GM21529 (cell line): Measurements from ENCODE around the gene PRRG4.
"Not testable (repeated sequence)": the region's sequence is repeated elsewhere in the genome, so short reads cannot be mapped to it uniquely, and the experiment has no call there.

Experiments
- ATAC-seq: cut with Tn5 transposase; IDR thresholded peaks from one replicate; pipeline ENCODE4 v1.9.1; 2021; ENCODE audit not compliant: unreplicated experiment

Gene PRRG4

DNA sequence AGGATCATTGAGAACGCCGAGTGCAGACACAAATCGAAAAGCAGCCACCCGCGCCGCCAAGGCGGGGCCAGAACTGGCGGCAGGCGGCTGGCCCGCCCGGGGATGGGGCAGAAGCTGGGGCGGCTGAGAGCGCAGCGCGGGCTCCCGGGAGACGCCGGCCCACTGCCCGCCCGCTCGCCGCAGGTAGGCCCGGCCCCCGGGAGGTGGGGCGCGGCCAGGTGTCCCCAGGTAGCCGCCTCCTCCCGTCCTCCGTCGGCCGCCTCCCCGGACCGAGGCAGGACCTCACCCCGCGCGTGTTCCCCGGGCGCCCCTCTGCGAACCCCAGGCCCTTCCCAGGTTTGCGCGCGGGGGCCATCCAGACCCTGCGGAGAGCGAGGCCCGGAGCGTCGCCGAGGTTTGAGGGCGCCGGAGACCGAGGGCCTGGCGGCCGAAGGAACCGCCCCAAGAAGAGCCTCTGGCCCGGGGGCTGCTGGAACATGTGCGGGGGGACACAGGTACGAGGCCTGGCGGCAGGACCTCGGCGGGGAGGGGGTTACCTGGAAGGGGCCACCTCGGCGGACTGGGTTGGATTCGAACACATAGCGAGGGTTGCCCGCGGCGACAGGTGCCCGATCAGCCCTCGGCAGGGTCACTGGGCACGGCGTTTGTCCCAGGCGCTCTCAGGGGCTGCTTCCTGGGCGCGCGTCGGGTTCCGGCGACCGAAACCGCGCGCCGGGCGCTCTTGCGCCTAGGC, at the start of gene PRRG4:
PRRG4 (plus strand) TSS at position 248 of the 733 bp plus-strand sequence. CDS start 603 bp downstream, outside the sequence.
- peak; percentile 80 for ATAC-seq

DNA sequence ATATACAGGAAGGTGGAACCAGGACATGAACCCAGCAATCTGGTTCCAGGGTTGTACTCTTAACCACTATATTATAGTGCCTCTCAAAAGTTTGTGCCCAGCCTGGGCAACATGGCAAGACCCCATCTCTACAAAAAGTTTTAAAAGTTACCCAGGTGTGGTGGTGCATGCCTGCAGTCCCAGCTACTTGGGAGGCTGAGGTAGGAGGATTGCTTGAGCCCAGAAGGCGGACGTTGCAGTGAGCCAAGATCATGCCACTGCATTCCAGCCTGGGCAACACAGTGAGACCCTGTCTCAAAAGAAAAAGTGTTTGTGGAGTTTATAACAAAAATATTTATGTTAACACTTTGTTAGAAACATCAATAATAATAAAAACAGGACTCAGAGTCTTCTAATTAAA, 48.9 kb upstream of the PRRG4 start:
- ATAC-seq: not testable (repeated sequence)

DNA sequence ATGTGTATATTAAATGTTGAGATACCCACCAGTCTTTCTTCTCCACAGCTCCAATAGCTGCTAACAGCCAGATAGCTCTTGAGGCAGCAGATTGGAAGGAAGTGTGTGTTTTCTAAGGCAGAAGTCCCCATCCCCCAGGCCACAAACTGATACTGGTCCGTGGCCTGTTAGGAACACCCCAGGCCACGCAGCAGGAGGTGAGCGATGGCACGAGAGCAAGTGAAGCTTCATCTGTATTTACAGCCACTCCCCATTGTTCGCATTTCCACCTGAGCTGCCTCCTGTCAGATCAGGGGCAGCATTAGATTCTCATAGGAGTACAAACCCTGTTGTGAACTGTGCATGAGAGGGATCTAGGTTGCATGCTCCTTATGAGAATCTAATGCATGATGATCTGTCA, 48.0 kb upstream of the PRRG4 start:
- ATAC-seq: no peak

DNA sequence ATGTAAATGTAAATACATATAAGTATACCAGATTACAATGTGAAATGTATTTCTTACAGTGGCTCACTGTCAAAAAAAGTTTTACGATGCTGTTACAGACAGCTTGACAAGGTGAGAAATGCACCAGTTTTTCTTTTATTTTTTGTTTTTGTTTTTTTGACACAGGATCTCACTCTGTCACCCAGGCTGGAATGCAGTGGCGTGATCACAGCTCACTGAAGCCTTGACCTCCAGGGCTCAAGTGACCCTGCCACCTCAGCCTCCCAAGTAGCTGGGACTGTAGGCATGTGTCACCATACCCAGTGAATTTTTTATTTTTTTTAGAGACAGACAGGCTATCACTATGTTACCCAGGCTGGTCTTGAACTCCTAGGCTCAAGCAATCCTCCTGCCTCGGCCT, 44.5 kb upstream of the PRRG4 start:
- ATAC-seq: no peak

DNA sequence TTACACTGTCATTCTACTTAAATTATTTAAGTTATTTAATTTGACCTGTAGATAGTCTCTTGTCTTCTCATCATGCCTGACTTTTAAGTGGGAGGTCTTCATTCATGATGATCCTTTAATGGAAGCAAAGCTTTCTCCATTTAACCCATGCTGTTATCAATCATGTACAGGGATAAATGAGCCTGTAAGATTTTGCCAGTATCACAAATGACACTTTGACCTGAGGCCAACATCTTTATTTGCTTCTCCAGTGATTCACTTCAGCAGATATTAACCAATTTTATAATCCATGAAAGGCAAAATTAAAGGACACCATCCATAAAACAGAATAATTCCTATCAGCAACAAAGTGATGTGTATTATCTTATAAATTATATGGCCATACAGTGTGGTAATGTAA, 42.9 kb upstream of the PRRG4 start:
- no peak for ATAC-seq

DNA sequence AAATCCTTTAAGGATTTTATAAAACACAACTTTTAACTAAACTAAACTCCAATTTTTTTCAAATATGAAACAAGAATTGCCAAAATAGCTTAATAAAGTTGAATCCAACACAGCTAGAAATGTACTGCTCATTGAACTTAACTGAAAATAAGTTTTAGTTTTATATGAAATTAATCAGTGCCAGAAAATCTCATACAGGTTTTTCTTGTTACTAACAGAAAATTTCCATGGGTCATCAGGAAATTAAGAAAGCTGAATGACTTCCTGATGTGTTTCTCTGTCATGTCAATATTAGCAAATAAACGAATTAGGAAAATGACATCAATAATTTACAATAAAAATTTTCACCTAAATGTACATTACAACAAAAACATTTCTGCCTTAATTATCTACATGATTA, 38.8 kb upstream of the PRRG4 start:
- ATAC-seq: no peak

DNA sequence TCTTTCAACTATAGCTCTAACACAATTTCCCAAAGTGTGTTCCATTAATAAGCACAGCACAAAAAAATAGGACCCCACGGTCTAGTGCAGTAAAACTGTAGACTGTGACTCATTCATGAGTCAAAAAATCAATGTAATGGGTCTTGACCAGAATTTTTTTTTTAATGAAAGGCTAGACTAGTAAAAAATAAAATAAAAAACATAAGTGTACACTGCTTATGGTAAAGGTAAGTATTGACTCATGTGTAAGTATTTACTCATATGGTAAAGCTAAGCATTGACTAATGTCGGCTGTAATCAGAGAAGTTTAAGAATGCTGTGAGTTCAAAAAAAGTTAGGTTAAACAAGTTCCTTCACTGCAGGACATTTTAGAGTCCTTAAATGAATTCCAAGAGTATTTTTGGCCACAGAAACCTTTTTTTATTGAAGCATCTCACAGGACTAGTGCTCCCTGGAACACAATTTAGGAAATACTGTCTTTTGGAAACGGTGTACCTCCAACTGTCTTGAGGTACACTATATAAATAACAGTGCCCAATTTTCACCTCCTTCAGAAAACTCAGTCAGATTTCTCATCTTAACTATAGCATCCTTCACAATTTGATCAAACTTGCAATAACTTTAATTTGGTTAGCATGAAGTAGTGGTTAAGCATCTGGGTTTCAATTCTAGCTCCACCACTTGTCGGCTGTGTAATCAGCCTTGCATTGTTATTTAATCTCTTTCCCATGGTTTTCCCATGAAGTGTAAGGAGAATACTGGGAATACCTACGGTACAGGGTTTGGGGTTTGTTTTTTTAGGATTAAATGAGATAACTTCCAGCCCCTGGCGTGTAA, 37.4 kb upstream of the PRRG4 start:
- peak; percentile 14 for ATAC-seq

DNA sequence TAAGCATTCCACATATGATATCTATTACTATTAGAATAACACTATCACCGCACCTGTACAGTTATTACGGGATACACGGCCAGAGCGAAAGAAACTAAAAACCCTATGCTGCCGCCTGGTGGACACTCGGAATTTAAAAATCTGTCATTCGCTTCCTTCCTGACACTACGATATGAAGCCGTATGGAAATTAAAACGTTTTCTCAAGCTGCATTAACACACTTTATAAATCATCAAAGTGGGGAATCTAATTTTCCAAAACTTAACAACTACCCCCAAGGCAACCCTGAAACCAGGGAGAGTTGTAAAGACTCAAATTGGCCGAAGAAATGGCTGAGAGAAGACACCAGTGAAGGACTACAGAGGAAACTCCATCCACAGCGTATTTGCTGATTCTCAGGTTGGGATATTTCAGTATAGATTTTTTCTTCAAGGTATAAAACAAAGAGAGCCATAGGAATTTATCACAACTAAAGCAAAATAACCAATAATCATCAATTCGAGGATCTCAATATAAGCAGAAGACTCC, 36.7 kb upstream of the PRRG4 start:
- ATAC-seq: peak; percentile 93

DNA sequence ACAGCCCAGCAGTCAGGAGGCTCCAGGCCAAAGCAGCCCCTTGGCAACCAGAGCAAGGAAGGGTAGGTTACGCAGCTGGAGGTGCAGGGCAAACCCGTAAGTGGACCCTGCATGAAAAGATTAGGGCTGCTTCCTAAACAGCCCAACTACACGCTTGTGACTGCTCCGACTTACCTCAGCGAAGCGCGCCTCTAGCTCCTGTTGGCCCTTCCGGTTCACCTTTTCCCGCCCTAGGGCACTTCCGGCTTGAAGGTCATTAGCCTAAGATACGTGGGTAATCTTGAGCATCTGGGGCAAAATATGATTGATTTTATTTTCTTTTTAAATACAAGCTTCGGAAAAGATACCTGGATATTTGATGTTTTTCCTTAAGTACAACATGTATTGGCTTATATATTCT, 35.3 kb upstream of the PRRG4 start, which contains the start of gene CCDC73:
CCDC73 (minus strand) TSS at position 224 of the 400 bp plus-strand sequence. CDS start 34,419 bp downstream, outside the sequence.
- ATAC-seq: no peak

DNA sequence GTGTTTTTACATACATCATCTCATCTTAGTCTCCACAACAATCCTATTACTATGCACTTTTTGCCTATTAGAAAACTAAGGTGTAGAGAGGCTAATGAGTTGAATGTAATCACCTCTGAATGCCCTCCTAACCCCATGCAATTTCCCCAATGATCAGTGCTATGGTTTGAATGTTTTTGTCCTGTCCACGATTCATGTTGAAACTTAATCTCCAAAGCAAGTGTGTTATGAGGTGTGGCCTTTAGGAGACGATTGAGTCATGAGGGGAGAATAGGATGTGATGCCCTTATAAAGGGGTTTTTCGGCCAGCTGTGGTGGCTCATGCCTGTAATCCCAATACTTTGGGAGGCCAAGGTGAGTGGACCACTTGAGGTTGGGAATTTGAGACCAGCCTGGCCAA, 33.3 kb upstream of the PRRG4 start:
- no peak for ATAC-seq

DNA sequence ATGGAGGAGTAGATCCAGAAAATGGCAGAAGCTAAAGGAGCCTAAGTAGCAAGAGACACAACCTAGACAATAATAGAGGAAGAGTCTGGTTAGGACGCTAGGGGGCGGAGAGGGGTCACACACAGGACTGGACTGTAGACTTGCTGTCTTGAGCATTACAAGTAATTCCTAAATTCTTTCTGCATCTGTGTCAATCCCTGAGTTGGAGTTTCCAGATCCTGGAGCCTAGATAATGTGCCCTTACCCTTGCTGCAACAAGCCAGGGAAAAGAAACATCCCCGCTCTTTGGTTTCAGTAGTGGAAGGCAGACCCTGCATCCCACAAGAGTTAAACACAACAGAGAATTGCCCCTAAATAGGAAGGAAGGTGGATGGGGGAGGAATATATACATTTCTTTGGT, 20.4 kb upstream of the PRRG4 start:
- peak; percentile 100 for ATAC-seq

DNA sequence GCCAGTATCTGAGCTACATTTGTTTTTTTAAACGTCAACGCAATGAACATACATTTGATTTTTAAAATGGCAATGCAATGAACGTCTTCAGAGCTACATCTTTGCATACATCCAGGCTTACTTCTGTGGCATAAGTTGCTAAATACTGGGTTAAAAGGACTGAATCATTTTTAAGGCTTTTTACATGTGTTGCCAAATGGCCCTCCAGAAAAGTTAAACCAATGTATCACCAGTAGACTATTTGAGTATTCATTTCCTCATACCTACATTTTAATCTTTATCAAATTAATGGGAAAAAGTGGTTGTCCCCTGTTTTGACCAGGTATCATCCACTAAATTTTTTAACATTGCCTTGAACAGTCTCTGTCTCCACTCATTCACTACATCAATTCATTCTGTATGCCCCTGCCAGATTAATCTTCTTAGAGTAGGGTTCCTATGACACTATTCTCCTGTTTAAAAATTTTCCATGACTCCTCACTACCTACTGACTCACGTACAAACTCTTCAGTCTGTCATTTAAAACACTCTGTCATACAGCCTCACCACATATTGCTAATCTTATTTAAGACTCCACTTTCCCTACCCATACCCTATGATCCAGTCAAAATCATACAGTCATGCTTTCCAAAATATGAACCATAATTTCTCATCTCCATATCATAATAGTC, 12.4 kb upstream of the PRRG4 start:
- no peak for ATAC-seq

DNA sequence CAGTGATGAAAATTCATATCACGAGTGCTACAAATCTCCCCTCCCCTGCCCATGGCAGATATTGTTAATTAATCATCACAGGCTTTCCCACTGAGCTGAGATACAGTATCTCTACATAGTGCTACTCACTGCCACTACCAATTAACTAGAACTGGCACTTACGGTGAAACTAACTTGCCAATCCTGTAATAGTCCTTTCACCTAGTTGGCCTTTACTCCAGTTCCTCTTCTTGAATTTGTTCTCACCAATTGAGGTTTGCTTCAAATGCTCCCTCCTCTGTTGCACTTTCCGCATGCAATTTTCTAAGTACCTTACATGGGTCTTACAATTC, 11.9 kb upstream of the PRRG4 start:
- ATAC-seq: no peak

DNA sequence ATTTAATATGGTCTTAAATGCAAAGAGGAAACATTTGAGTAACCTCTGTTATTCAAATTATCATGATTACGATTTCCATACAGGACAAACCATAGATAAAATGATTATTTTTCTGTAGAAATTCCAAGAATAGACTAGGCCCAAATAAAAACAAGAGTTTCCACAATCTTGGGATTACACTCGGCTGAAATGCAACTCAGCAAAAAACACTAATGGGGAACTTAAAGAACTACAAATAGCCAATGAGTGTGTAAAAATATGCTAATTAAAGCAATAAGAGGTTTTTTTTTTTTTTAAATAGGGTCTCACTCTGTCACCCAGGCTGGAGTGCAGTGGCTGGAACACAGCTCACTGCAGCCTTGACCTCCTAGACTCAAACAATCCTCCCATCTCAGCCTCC, 10.5 kb upstream of the PRRG4 start:
- ATAC-seq: no peak

DNA sequence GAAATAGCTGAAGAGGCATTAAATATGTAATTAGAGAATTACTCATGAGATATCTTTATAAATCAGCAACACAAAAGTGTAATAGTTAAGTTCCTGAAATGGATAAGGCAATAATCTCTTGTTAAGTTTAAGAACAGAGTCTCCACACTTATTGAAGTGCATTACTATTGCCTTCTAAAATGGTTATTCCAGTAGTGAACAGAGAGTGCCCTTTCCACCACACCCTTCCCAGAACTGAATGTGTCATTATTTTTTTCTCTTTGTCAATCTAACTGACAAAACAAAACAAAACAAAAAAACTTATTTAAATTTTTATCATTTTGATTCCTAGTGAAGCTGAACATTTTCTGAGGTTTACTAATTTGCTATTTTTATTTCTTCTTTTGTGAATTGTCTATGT, 9.2 kb upstream of the PRRG4 start:
- no peak for ATAC-seq

DNA sequence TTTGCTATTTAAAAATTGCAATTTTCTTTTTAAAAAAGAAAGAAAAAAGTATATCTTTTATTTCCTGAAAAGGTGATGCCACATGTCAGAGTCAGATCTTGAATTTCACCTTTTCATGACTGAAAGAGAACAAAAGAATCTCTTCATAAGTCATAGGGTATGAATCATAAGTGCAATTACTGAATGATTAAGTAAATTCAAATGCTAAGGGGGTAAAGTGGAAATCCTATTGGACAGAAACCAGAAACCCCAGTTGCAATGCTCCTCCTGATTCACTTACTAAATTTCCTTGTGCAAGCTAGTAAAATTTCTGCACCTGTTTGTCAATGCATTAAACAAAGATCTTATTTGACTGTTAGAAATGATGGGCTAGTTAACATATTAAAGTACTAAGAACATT, 8.2 kb upstream of the PRRG4 start:
- ATAC-seq: no peak

DNA sequence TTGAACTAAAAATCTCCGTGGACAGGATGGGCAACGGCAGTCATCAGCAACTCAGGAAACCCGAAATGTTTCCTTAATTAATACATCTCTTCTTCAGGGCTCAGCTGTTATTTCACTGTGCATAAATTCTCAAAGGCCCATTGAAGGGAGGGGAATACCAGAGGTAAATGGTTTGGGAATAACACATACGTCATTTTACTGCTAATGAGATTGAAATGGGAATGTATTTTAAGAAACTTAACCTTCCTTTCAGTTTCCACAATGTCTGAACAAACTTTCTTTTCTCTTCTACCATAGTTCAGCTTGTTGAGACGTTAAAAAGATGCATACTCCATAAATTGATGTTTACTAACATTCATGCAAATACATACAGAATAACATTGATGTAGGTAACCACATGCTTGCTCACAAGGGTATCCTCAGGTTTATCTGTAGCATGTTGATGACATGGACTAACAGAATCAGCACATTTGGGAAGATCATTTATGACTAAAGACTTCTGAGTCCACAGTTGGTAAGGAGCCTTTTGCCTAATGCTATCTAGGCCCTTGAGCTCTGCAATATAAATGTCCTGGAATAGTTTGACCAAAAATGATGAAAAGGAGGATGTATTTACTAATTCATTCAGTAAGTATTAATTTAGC, 7.7 kb upstream of the PRRG4 start:
- ATAC-seq: no peak

DNA sequence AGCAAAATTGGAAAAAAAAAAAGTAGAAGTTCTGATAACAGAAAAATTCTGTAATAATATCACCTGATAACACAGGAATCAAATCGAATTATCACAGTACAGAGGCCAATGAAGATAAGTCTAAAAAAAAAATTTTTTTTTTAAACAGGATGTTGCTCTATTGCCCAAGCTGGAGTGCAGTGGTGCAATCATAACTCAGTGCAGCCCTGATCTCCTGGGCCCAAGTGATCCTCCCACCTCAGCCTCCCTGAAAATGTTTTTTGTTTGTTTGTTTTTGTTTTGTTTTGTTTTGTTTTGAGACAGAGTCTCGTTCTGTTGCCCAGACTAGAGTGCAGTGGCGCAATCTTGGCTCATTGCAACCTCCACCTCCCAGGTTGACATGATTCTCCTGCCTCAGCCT, 6.1 kb upstream of the PRRG4 start:
- ATAC-seq: not testable (repeated sequence)

DNA sequence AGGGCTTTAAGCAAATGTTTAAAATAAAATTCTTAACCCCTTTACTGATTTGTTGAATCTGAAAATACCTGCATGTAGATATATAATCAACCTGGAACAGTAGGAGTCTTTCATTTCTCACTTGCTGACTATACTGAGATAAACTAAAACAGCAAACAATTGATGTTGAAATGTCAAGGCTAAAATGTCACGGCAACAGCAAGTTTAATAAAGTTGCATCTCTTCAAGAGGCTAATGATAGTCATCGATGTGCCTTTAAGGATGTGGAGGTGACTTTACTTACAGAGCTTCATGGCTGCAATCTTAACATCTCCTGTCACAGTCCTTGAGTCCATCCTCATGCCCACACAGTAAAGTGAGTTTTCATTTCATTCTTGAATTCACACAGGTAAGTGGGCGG, 3.6 kb upstream of the PRRG4 start:
- ATAC-seq: no peak

DNA sequence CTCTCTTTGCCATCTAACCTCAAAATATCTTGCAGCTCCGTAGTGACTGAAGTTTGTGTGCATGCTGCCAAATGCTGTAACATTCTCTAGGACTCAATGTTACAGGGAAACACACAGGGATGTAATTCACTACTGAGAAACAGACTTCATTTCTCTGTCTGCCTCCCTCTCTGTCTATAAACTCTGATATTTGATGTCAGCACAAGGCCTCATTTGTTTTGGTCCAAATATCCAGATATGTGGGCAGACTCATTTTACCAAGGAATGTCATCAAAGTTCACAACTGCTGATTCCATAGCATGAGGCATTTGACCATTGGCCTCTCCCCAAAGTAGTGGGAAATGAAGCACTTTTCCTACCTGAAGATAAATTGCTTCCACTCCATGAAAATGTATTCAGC, 2.5 kb upstream of the PRRG4 start:
- no peak for ATAC-seq

DNA sequence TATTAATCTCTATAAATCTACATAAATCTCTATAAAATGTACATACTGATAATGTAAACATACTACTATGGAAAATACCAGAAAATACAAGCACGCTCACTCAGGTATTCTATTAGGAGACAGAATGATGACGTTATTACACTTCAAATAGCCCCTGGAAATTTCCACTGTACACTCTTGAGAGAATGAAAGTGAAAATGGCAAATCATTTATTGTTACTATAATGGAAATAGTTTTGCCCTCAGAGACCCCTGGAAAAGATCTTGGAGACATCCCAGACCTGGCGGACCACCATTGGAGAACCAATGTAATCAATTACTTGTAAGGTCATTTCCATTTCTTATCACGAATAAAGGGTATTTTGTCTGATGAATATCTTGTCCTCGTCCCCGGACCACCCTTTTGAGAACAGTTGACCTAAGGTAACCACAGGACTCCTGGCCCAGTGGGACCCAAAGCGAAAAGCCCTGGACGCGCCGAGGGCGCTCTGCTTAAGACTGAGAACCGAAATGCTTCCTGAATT, 509 bp upstream of the PRRG4 start:
- ATAC-seq: peak; percentile 53
